LoVo (cell line): ENCODE measurements around the gene FOXB2.
"Not testable (repeated sequence)": the region's sequence is repeated elsewhere in the genome, so short reads cannot be mapped to it uniquely, and the experiment has no call there.

Experiments used
- DNase-seq: peaks from one replicate; pipeline ENCODE4 v3.0.0-alpha.2; 2016; ENCODE audit warnings: low spot score

FOXB2 gene

GRCh38 chr9:77016121-77016525 is 3.3 kb upstream of the FOXB2 start:
- no peak for DNase-seq

- DNase-seq: no peak
These were observed 2.6 kb upstream of the FOXB2 start for GRCh38 chr9:77016526-77017504.

GRCh38 chr9:77017505-77017894 is 2.0 kb upstream of the FOXB2 start:
- DNase-seq: no peak

- DNase-seq: no peak
These were observed 1.1 kb upstream of the FOXB2 start for GRCh38 chr9:77018058-77018968.

- DNase-seq: no peak
These were observed 553 bp upstream of the FOXB2 start for GRCh38 chr9:77018969-77019235.

GRCh38 chr9:77019926-77020412 is 514 bp downstream of the FOXB2 start:
- DNase-seq: no peak

DNA sequence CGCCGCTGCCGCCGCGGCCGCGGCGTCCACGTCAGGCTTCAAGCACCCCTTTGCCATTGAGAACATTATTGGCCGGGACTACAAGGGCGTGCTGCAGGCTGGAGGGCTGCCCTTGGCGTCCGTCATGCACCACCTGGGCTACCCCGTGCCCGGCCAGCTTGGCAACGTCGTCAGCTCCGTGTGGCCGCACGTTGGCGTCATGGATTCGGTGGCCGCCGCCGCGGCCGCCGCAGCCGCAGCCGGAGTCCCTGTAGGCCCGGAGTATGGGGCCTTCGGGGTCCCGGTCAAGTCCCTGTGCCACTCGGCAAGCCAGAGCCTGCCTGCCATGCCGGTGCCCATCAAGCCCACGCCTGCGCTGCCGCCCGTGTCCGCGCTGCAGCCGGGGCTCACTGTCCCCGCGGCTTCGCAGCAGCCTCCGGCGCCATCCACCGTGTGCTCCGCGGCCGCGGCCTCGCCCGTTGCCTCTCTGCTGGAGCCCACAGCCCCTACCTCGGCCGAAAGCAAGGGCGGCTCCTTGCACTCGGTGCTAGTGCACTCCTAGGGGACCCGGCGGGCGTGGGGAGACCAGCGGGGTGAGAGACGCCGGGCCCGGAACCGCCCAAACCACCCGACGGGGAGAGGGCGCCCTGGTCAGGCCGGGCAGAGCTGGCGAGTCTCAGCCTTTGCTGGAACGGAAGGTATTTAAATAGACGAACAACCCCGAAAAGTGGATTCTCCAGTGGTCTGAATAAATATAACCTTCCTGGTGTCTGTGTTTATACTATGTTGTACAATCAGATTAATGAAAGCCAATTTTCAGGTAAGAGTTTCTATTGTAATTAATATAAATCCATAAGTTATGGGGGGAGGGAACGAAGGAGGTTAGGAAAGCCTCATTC is 1.2 kb downstream of the FOXB2 start:
- no peak for DNase-seq

DNA sequence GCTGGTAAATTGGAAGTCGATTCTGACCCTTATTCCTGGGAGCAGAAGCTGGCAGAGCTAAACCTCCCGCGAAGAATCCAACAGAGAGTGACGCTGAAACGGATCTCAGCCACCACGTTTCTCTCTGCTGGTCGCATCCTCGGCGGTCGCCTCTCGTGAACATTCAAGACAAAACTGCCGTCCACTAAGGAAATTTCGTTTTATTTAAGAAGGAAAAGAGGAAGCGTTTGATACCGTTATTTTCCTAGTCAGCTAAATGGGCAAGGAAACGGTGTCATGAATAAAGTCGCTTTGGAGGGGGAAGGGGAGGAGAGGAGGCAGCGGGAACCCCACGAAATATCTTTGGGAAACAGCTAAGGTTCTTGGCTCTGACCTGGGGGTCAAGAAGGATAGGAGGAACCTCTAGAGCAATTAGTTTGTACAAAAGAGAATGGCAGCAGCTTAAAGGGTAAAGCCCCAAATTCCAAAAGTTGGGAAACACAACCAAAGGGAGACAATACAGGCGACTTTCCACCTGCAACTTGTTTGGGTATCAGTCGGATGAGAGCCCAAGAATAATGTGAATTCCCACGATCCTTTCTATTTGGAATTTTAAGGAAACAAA is 1.9 kb downstream of the FOXB2 start:
- no peak for DNase-seq

GRCh38 chr9:77021922-77022782 is 2.7 kb downstream of the FOXB2 start:
- no peak for DNase-seq

DNA sequence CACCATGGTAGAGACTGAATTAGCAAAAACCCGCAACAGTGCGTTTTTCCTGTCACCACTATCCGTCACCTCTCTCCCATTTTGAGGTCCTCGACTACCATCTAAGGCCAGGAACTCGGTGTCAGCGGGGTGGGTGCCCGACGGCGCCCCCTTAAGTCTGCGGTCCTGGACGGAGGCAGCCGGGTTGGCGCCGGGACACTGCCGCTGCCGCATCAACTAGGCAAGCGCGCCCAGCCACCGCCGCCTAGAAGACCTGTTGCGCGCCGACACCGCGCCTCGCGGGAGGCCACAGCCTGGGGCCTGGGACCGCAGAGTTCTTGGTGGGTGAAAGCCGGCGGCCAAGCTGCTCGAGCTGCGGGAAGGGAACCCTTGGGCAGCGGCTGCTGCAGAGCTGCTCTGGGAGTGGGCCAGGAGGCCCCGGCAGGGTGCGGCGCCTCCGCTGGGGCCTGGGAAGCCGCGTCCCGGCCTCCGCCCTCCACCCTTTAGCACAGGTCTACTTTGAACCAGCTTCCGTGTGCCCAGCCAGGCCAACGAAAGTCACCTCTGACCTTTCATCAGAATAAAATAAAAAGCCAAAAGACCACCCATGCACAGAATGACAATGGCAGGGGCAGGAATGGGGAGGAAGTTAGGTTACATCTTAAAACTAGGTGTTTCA is 3.5 kb downstream of the FOXB2 start:
- DNase-seq: no peak

DNA sequence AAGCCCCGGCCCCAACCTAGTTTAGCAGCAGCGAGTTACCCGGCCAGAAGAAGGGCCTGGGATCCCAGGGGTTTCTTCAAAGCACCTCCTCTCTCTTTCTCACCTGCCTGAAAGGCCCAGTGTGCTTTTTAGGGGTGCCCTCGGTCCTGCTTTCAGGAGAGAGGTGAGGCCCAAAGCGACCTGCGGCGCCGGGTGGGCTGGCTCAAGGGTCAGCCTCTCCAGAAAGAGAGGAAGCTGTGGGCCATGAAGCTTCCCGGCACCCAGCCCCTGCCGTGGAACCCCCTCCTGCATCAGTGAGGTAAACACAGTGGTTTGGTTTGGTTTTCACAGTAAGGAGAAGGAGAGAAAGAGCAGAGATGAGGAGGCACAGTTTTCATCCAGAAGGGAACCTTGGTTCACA is 4.3 kb downstream of the FOXB2 start:
- no peak for DNase-seq

DNA sequence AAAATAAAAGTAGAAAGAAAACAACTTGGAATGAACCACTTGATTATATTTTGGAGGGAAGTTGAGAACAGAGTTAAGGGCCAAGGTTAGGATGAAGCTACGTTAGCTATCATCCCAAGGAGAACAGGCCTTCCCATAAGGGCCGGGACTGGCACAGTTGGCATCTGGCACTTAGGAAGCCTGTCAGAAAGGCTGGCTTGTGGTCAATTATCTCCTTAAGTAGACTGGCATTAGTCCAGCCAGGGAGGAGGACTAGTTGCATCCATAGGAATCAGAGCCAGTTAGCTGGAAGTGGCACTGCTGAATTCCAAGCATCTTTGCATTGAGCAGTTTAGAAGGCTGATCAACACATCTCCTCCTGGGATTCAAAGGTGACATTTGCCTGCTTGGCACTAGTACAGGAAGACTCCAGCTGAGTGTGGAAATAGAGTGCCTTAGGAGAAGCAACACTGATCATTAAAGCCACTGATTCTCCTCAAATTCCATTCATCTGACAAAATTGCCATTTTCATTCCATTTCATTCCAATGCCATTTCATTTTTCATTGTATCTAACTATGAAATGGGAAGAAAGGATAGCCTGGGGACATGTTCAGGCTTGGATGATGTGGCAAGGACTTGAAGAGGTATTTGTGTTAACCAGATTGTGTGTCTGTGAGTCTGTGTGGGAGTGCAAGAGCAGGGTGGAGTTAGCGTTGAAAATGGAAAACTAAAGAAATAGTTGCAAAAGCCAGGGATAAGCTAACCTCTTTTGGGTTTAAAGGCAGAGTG is 5.5 kb downstream of the FOXB2 start:
- no peak for DNase-seq

GRCh38 chr9:77028478-77028877 is 9.0 kb downstream of the FOXB2 start:
- no peak for DNase-seq

DNA sequence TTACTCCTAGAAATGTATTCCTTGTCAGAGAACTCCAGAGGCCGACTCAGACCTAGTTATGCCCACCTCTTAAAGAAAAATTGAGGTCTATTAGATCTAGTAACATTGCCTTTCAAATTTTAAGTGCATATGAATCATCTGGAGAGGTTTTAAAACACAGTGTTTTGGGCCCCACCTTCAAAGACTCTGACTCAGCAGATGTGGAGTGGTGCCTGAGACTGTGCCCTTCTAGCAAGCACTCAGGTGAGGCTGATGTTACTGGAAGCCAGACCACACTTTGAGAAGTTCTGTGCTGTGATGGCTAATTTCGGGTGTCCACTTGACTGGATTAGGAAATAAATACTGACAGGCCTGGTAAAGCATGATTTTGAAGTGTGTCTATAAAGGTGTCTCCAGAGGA is 10.6 kb downstream of the FOXB2 start:
- no peak for DNase-seq

GRCh38 chr9:77038281-77039036 is 19.0 kb downstream of the FOXB2 start:
- no peak for DNase-seq

- DNase-seq: no peak
These were observed 20.9 kb downstream of the FOXB2 start for GRCh38 chr9:77040340-77040739.

GRCh38 chr9:77043743-77044142 is 24.3 kb downstream of the FOXB2 start:
- DNase-seq: not testable (repeated sequence)

DNA sequence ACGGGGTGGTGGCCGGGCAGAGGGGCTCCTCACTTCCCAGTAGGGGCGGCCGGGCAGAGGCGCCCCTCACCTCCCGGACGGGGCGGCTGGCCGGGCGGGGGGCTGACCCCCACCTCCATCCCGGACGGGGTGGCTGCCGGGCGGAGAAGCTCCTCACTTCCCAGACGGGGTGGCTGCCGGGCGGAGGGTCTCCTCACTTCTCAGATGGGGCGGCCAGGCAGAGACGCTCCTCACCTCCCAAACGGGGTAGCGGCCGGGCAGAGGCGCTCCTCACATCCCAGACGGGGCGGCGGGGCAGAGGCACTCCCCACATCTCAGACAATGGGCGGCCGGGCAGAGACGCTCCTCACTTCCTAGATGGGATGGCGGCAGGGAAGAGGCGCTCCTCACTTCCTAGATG is 41.2 kb downstream of the FOXB2 start:
- DNase-seq: not testable (repeated sequence)
